ENCODE results near the gene OR10T2.
"Not testable (repeated sequence)": the region's sequence is repeated elsewhere in the genome, so short reads cannot be mapped to it uniquely, and the experiment has no call there.

The OR10T2 gene, protein sequence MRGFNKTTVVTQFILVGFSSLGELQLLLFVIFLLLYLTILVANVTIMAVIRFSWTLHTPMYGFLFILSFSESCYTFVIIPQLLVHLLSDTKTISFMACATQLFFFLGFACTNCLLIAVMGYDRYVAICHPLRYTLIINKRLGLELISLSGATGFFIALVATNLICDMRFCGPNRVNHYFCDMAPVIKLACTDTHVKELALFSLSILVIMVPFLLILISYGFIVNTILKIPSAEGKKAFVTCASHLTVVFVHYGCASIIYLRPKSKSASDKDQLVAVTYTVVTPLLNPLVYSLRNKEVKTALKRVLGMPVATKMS

DNA sequence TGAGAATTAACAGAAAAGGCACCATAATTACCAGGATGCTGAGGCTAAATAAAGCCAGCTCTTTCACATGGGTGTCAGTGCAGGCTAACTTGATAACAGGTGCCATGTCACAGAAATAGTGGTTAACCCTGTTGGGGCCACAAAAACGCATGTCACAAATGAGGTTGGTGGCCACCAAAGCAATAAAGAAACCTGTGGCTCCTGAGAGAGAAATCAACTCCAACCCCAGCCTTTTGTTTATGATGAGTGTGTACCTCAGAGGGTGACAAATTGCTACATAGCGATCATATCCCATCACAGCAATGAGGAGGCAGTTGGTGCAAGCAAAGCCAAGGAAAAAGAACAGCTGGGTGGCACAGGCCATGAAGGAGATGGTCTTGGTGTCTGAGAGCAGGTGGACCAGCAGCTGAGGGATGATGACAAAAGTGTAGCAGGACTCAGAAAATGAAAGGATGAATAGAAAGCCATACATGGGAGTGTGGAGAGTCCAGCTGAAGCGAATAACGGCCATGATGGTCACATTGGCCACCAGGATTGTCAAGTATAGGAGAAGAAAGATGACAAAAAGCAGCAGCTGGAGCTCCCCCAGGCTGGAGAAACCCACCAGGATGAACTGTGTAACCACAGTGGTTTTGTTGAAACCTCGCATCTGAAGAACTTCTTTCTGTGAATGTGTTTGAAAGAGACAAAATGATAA is at the start of gene OR10T2:
Gene OR10T2 (minus strand): TSS at position 649 of the 697 bp plus-strand sequence. CDS start 0 bp downstream, at position 649.
- DNase-seq (ENCODE audit: low read depth): no peak

DNA sequence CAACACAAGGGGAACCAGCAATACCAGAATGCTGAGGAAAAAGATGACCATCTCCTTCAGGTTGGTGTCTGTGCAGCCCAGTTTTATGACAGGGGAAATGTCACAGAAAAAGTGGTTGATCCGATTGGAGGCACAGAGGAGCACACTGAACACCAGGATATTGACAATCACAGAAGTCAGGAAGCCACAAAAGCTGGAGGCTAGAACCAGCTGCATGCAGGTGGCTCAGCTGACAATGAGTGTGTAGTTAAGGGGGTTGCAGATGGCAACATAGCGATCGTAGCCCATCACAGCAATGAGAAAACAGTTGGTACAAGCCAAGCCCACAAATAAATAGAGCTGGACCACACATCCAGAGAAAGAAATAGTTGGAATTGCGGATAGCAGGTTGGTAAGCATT is 46.1 kb upstream of the OR10T2 start:
- DNase-seq (ENCODE audit: low read depth): no peak

DNA sequence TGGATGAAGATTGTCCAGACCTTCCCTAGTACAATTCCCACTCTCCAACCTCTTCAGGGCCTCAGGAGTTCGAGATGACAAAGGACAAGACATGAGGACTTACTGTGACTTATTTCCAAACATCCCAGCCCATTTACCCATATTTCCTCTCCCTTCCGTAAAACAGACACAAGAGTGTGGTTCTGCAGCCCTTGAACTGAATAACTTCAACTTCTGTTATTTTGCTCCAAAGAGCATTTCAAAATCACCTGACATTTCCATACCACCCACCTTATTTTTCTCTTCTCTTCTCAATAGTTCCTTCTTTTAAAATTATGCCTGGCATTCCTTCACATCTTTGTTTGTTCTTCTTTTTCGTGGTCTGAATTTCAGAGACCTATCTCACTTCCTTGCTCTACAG is 35.5 kb upstream of the OR10T2 start:
- no peak for DNase-seq (ENCODE audit: low read depth)

DNA sequence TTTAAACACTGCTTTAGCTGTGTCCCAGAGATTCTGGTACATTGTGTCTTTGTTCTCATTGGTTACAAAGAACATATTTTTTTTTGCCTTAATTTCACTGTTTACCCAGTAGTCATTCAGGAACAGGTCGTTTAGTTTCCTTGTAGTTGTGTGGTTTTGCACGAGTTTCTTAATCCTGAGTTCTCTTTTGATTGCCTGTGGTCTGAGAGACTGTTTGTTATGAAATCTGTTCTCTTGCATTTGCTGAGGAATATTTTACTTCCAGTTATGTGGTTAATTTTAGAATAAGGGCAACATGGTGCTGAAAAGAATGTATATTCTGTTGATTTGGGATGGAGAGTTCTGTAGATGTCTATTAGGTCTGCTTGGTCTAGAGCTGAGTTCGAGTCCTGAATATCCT is 30.9 kb upstream of the OR10T2 start:
- DNase-seq (ENCODE audit: low read depth): not testable (repeated sequence)

DNA sequence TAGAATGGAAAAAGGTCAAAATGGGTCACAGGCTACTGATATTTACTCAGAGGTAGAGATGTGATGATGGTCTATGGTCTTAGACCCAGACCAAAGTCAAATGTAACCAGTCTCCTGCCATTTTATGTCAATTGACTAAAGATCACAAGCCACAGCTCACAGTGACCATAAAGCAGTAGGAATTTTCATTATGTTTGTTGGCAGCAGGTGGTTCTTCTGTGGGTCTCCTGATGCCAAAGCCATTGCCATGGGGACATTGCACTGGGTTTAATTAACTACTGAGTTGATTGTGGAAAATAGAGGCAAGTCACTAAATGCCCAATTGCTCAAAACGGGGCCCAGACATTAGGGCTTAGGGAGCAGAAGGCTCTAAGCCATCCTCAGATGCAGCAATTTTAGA is 26.9 kb upstream of the OR10T2 start, which contains the start of gene OR10K2:
Gene OR10K2 (minus strand): TSS at position 101 of the 400 bp plus-strand sequence. CDS start 5,371 bp downstream, outside the sequence.
- no peak for DNase-seq (ENCODE audit: low read depth)

DNA sequence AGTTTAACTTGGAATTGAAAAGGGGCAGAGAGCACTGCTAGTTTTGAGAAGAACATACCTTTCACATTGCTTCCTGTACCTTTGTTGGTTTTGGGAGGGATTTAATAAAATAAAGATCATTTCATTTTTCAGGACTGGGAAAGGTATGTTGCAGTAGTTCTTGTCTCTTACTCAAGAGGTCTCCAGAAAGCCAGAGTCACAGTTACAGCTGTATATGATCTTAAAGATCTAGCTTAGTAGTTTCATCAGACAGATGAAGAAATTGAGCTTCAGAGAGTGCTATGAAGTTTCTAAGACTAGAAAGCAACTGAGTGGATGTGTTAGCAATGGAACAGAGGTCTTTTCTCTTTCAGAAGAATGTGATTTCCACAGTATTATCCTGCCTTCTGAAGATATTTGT is 25.8 kb upstream of the OR10T2 start:
- DNase-seq (ENCODE audit: low read depth): no peak

DNA sequence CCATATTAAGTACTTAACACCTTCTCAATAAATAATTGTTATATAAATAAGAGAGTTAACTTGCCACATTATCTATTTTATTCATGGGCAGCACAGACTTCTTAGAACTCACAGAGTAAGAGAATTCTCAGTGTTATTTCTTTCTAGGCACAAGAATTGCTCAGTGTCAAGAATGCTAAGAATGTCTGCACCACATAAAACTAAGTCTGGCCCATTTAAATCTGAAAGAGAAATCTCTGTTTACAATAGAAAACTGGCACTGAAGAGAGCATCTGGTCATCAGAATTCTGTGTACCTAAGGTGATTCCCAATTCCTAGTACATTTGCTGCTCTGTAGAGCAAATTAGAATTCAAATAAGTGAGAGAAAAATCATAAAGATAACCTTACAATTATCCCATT is 22.9 kb upstream of the OR10T2 start:
- DNase-seq (ENCODE audit: low read depth): no peak

DNA sequence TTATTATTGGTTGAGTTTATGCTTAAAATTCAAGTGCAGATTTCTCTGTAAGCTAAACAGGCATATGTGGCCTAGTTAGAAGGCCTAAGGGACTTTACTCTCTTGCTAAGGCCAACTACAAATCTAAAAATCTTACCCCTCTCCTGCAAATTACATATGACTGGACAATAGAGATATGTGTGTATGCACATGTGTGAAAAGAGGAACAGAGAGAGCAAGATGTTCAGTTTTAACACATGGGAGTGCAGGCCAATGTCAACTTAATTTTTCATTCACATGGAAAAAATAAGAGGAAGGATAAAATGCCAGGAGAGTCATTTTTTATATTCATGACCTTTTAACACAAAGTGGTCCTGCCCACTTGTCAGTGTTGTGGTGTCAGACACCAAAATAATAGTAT is 18.3 kb upstream of the OR10T2 start:
- no peak for DNase-seq (ENCODE audit: low read depth)

DNA sequence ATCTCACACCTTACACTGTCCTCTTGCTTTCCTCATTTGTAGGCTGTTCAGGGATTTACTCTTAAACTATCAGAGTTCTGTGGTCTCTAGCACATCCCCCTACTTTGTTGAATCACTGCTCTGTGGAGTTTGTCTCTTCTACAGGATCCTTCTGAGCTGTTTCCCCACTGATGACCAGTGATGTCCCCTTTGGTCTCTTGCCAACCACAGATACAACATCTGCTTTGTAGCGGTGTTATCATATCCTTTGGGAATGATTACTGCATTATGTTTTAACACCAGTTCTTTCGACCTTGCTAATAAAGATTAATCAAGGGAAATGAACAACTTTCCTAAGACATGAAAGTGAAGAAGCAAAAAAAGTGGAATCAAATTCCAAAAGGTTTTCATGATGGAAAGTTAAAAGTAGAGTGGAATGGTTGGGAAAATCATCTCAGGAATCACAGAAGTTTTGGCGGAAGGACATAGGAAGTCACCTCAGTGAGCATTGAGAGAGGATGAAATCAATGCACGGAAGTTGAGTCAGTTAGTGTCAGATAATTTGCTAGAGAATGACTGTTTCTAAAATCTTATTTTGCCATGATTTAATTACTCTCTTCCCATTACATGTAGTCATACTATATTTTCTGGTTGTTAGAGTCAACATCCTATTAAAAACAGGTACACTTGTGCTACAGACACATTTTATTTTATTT is 15.5 kb upstream of the OR10T2 start:
- no peak for DNase-seq (ENCODE audit: low read depth)

DNA sequence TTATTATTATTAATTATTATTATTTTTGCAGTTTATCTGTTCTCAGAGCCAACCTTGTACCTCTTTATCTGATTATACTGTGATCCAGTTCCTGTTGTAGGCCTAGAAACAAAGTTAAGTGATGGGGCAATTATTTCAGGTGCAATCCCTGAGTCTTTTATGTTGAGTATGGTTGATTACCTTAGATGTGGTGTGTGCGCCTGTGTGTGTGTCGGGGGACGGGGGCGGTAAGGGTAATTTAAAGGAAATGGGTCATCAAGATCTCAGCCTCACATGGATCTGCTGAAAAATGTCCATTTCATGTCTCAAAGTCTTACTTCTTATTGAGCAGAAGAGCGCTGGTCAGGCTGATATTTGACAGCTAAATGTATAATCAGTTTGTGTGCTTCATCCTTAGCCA is 7.8 kb upstream of the OR10T2 start:
- DNase-seq (ENCODE audit: low read depth): no peak

DNA sequence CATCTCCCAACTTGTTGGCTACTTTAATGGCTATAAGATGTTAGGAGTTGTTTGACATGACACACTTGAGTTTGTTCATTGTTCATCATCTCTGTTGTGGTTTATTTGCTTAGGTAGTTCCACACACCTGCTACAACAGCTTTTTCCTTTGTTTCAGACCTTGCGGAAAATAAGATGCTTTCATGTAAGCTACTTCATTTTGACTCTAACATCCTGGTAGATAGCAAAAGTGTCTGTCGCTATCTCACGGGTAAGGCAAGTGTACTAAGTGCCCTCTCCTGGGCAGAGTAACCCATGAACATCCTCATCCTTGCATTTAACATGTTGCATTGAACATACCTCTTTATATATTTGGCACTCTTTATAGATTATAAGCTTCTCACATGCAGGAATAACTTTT is 1.6 kb upstream of the OR10T2 start:
- DNase-seq (ENCODE audit: low read depth): no peak

DNA sequence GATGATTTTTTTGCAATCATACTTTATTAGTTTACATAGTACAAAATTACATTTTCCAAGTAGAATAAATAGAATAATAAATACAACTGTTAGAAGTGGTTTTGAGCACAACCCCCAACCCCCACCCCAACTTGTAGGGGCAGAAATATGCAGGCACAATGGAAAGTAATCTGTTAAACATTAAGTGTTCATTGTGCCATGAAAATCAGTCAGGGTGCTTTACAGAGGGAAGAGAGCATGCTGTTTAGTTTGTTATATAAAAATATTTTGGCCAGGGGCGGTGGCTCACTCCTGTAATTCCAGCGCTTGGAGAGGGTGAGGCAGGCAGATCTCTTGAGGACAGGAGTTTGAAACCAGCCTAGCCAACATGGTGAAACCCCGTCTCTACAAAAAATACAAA is 2.6 kb downstream of the OR10T2 start:
- no peak for DNase-seq (ENCODE audit: low read depth)

DNA sequence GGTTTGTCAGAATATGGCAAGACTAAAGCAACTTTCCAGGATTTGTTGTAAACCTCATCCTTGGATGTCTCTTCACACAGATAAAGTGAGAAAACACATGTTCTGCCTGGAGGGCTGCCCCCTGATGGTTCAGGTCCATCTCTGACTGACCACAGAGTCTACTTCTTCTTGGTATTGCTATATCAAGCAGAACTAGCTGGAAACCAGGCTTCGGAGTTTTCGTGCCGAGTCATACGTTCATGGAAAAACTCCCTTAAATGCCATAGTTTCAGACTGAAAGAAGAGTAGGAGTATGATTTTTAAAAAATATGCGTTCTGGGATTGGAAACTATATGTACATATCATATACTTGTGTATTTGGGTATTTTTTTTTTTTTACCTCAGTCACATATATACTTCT is 5.8 kb downstream of the OR10T2 start:
- no peak for DNase-seq (ENCODE audit: low read depth)

DNA sequence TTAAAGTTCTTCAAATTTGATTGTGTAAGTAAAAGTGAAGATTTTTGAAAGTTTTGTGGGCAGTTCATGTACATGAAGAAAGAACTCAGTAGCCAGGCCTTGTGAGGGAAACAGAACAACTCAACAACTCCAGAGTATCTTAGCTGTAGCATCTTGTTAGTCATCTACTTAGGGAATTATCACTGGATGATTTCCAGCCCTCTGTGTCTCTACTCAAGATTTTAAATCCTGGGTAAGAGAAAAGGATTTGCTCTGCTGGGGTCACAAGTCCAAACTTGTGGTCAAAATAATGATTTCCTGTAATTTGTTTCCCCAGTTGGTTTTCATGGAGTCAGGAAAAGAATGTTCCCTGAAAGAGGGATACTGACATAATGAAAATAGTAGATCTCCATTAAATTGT is 8.2 kb downstream of the OR10T2 start:
- DNase-seq (ENCODE audit: low read depth): no peak

DNA sequence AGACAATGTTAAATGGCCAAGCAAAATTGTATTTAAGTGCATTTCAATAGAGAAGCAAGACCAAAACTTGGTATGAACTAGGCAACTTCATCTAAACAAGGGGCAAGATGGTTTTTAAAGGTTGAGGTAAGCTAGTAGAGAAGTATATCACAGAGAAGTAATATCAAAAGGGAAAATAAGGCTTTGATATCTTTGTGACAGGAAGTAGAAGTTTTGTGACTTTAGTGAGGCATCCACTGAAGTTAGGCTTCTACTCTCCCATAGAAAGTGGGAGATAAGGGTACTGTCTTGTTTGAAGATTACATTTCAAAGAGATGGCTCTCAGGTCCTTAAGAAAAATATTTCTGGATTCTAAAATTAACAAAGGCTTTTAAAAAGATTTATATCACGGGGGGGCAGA is 8.9 kb downstream of the OR10T2 start:
- DNase-seq (ENCODE audit: low read depth): no peak

DNA sequence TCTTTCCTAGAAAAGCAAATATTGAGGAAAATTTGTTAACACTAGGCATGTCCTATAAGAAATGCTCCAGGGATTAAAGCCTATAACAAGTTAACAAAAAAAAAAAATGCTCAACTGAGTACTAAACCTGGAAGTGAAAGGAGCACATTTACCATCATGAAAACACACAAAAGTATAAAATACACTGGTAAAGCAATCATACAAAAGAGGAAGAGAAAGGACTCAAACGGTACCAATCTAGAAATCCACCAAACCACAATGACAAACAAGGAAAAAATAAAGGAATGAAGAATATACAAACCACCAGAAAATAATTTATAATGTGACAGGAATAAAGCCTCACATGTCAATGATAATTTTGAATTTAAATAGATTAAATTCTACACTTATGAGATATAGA is 24.4 kb downstream of the OR10T2 start:
- no peak for DNase-seq (ENCODE audit: low read depth)

DNA sequence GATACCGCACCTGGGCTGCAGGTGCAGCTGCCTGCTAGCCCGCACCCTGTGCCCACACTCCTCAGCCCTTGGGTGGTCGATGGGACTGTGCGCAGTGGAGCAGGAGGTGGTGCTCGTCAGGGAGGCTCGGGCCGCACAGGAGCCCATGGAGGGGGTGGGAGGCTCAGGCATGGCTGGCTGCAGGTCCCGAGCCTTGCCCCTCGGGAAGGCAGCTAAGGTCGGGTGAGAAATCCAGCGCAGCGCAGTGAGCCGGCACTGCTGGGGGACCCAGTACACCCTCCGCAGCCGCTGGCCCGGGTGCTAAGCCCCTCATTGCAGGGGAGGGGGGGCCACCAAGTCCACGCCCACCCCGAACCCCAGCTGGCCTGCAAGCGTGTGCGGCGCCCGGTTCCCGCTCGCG is 25.2 kb downstream of the OR10T2 start:
- DNase-seq (ENCODE audit: low read depth): not testable (repeated sequence)

DNA sequence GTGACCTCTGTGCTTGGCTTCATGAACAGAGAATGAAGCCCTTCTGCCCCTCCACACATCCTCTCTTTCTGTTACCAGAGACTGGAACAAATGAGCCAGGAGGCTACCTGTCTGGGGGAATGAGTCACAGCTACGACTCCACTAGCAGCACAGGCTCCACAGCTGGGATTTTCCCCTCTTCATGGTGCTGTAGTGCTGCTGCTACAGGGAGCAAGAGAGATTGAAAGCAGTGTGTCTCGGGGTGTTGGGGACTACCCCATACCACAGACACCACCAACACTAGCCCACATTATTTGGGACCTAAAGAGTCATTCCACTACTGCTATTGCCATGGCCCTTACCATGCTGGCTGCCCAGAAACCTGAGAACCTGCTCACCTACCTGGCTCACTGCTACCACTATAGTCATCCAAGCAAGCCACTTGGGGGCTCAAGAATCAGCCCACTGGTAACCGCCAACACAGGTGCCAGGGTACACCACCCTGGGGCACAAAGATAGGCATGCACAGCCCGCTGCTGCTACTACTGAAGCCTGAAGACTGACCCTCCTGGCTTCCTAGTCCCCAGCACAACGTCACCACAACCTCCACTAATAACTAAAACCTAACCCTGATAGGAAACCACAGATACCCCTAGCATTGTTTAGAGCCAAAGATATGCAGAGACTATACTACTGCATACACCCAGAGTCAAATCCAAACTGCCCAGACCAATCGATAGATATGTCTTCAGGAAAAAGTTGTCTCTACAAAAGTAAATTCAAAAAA is 27.9 kb downstream of the OR10T2 start:
- no peak for DNase-seq (ENCODE audit: low read depth)

DNA sequence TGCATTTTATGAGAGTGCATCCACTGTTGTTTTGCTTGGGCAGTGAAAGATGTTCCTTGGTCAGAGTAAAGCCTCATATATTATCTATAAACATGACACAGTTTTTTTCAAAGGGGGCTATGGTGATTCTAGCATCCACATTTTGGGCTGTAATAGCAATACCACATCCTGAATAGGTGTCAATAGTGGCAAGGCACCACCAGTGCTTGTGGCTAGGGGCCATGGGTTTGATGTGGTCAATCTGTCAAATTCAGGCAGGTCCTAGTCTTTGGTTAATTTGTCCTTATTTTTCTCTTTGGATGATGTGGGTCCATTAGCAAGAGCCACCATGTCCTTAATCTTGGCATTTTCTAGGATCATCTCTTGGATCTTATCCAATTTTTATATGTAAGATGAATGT is 32.5 kb downstream of the OR10T2 start:
- no peak for DNase-seq (ENCODE audit: low read depth)

DNA sequence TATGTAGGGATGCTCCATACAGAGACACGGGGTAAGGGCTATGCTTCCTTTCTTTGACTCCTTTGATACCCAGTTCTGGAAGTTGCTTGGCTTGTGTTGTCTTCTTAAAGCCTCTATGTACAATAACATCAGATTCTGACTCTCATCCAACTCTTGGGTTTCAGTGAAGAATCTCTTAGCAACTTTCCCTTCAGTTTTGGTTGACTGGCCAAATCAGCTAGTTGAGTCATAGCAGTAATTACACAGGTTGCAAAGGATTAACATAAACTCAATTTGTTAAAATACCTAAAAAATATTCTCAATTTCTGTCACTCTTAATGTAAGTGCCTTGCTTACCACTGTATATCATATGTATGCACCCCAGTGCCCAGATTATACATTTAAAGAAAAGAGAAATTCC is 36.3 kb downstream of the OR10T2 start:
- DNase-seq (ENCODE audit: low read depth): no peak

DNA sequence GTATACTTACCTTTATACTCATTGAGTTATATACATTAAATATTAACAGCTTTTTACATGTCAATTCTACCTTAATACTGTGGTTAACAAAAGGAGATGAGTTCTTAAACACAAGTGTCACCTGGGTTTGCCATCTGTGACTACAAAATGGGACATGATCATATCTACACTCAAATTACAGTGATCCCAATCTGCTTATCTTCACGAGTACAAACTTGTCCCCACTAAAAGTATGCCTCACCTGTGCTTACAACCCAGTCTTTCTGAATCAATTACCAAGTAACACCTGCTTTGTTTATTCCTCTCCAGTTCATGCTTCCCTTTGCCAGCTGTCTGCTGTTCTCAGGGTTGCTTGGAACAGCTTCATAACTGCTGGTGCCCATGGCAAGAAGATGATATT is 36.8 kb downstream of the OR10T2 start:
- DNase-seq (ENCODE audit: low read depth): no peak

DNA sequence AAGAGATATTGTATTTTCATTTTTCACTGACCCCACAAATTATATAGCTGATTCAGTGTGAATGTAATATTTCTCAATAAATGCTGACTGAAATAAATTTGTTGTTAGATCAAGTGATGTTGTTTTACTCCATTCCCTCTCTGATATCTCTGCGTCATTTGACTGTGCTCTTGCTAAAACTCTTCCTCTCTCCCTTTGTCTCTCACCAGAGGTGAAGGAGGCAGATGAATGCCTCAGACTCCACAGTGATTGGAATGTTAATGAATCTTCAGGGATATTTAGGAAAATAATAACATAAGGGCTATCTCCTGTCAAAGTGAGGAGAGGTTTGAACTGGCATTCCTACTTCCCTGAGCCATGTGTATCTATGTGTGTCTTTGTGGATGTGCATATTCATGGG is 41.8 kb downstream of the OR10T2 start:
- no peak for DNase-seq (ENCODE audit: low read depth)
